ENCODE results near the gene AWAT2. TPM values are rescaled to one million over a fixed set of nuclear protein-coding genes. Genes with fewer than 3 reads are reported as not detected.

AWAT2 gene
- total and polyA plus RNA-seq, 10 of the 15 experiments (the other 5 are each of a cell fraction or from before 2014, with no cell fraction given) = not detected

DNA sequence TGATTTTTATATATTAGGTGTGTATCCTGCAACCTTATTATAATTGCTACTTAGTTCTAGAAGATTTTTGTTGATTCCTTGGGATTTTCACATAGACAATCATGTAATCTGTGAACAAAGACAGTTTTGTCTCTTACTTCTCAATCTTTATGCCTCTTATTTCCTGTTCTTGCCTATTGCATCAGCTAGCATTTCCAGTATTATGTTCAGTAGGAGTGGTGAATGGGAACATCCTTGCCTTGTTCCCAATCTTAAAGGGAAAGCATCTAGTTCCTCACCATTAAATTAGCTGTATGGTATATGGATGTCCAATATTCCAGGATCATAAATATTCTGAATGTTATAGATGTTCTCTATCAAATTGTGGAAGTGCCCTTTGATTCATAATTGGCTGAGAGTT lies 41.8 kb downstream of the AWAT2 start:
- no peaks in the 10 kb centered on the region for H3K4me1 ChIP-seq (ENCODE audit: control insufficient read depth, insufficient read depth, low read length)
- H3K4me3 ChIP-seq = no peak overlapping the region
- ChIA-PET CTCF (no interaction called here), SMC1A (ENCODE audit: uncharacterized antibody, unreplicated experiment) (no interaction called here), POLR2A (no interaction called here), RAD21 (ENCODE audit: unreplicated experiment) (no interaction called here)
- in situ Hi-C loops (cut with MboI) = no loop called here
- intact Hi-C loops (cut with micrococcal nuclease; ENCODE audit: unreplicated experiment) = no loop called here
- BruUV-seq (replicated peaks) = no TSS peak
- no peaks in the 10 kb centered on the region for H3K27me3 ChIP-seq (replicated peaks in 1 of 2; ENCODE audit: control insufficient read depth in 2 of 2, insufficient read depth in 2 of 2, low read length in 1 of 2)
- no peak overlapping the region for H3K4me2 ChIP-seq (ENCODE audit: control insufficient read depth, insufficient read depth)
- DNase-seq (ENCODE audit: low read depth, low spot score) (no peak), FAIRE-seq (no peak), ATAC-seq (no peak)
- no peaks in the 10 kb centered on the region for H4K20me1 ChIP-seq (ENCODE audit: control insufficient read depth, insufficient read depth)
- H3K9ac ChIP-seq (ENCODE audit: control insufficient read depth, insufficient read depth, low read length) = no peak overlapping the region
- TF ChIP-seq HCFC1 (IDR thresholded peaks at IDR 0.05; ENCODE audit: low read length) (no peak), MYB (IDR thresholded peaks at IDR 0.05; ENCODE audit: borderline replicate concordance, low read depth, low read length) (no peak), POLR2AphosphoS5 (IDR thresholded peaks at IDR 0.05; ENCODE audit: low read length) (no peak), HDGF (IDR thresholded peaks at IDR 0.05) (no peak), SUZ12 (IDR thresholded peaks at IDR 0.05; ENCODE audit: unreplicated experiment) (no peak), BACH1 (IDR thresholded peaks at IDR 0.05; ENCODE audit: borderline replicate concordance) (no peak), ETV6 (conservative IDR thresholded peaks at IDR 0.05 in 1 of 2, IDR thresholded peaks at IDR 0.05 in 1 of 2; ENCODE audit: borderline replicate concordance in 1 of 2, low read depth in 1 of 2) (no peak), CHD1 (IDR thresholded peaks at IDR 0.05; ENCODE audit: low read depth, low read length) (no peak), POLR2AphosphoS2 (IDR thresholded peaks at IDR 0.05; ENCODE audit: low read depth, low read length) (no peak), CBX5 (IDR thresholded peaks at IDR 0.05; ENCODE audit: low read depth) (no peak)
- TF ChIP-seq, protein P1, sequence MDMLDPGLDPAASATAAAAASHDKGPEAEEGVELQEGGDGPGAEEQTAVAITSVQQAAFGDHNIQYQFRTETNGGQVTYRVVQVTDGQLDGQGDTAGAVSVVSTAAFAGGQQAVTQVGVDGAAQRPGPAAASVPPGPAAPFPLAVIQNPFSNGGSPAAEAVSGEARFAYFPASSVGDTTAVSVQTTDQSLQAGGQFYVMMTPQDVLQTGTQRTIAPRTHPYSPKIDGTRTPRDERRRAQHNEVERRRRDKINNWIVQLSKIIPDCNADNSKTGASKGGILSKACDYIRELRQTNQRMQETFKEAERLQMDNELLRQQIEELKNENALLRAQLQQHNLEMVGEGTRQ (IDR thresholded peaks at IDR 0.05; ENCODE audit: borderline replicate concordance, low read depth, low read length) = no peak
- TF ChIP-seq, protein P2, sequence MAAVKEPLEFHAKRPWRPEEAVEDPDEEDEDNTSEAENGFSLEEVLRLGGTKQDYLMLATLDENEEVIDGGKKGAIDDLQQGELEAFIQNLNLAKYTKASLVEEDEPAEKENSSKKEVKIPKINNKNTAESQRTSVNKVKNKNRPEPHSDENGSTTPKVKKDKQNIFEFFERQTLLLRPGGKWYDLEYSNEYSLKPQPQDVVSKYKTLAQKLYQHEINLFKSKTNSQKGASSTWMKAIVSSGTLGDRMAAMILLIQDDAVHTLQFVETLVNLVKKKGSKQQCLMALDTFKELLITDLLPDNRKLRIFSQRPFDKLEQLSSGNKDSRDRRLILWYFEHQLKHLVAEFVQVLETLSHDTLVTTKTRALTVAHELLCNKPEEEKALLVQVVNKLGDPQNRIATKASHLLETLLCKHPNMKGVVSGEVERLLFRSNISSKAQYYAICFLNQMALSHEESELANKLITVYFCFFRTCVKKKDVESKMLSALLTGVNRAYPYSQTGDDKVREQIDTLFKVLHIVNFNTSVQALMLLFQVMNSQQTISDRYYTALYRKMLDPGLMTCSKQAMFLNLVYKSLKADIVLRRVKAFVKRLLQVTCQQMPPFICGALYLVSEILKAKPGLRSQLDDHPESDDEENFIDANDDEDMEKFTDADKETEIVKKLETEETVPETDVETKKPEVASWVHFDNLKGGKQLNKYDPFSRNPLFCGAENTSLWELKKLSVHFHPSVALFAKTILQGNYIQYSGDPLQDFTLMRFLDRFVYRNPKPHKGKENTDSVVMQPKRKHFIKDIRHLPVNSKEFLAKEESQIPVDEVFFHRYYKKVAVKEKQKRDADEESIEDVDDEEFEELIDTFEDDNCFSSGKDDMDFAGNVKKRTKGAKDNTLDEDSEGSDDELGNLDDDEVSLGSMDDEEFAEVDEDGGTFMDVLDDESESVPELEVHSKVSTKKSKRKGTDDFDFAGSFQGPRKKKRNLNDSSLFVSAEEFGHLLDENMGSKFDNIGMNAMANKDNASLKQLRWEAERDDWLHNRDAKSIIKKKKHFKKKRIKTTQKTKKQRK (IDR thresholded peaks at IDR 0.05; ENCODE audit: low read depth, low read length) = no peak
- no peak overlapping the region for H2AFZ ChIP-seq (ENCODE audit: control insufficient read depth, low read depth, low read length)
- no peaks in the 10 kb centered on the region for H3K36me3 ChIP-seq (ENCODE audit: control insufficient read depth in 2 of 2, insufficient read depth in 2 of 2, low read length in 1 of 2)
- H3K79me2 ChIP-seq (ENCODE audit: control insufficient read depth, insufficient read depth, low read length) = no peaks in the 10 kb centered on the region
- no peak overlapping the region for H3K27ac ChIP-seq (ENCODE audit: control insufficient read depth, insufficient read depth)
- H3K9me3 ChIP-seq (replicated peaks; ENCODE audit: control insufficient read depth, insufficient read depth, low read length) = no peaks in the 10 kb centered on the region
